HepG2 (cell line): Measurements from ENCODE around the gene C22orf42. TPM values are rescaled to one million over a fixed set of nuclear protein-coding genes. Genes with fewer than 3 reads are reported as not detected.
A peak's percentile ranks its signal among the peaks of the same experiment; 100 is the strongest.

Experiments
- ATAC-seq: fragments of 200-7000 bp; cut with Tn5 transposase; 3 replicates; pipeline ENCODE4 v1.9.1; 2020; ENCODE audit warnings: mild to moderate bottlenecking, moderate library complexity
- BruUV-seq: library from RNA; stranded (reverse); fragments of 400-500 nt; replicated peaks from 2 replicates; lab custom pipeline; 2021; lab: Mats Ljungman, UMichigan
- CTCF ChIA-PET: fragments of 300-600 bp; formaldehyde crosslinking; extraction: SDS; loops from one replicate; lab custom pipeline; 2021; ENCODE audit warnings: low total read pairs, inconsistent platforms, low intra/inter-chr PET ratio; lab: Yijun Ruan, JAX
- POLR2A ChIA-PET: fragments of 350-600 bp; sonication (Branson Sonifier 250); formaldehyde crosslinking; loops from one replicate; lab custom pipeline; 2020; ENCODE audit warnings: antibody characterized with exemption, inconsistent platforms; lab: Yijun Ruan, JAX
- DNase-seq: peaks from one replicate; pipeline ENCODE4 v3.0.0-alpha.2; 2015; ENCODE audit warnings: low spot score
- FAIRE-seq: peaks from 3 replicates; lab custom pipeline; 2011; peaks lifted over from hg19 to GRCh38; lab: Jason Lieb, UNC
- H2AFZ ChIP-seq: one replicate; pipeline ENCODE4 v1.6.1; 2011; ENCODE audit warnings: low read length, inconsistent platforms
- H3K27ac ChIP-seq: fragments of 300-600 bp; 3 replicates; pipeline ENCODE4 v1.8.0; 2011; ENCODE audit warnings: mixed run types, mild to moderate bottlenecking, mixed read lengths, low read length, inconsistent platforms; ENCODE audit not compliant: insufficient read depth; ENCODE audit errors: extremely low read length
- H3K27me3 ChIP-seq, 2 experiments: fragments of 200-600 bp in 1 of 2; 2 replicates in 1 of 2; 3 replicates in 1 of 2; pipeline versions ENCODE4 v1.6.0 to v1.8.0; 2011; ENCODE audit warnings: low read length in 2 of 2, mild to moderate bottlenecking in 2 of 2, moderate library complexity in 2 of 2, inconsistent platforms in 1 of 2; ENCODE audit not compliant: insufficient read depth in 2 of 2, control insufficient read depth in 1 of 2
- H3K36me3 ChIP-seq, 2 experiments: fragments of 200-600 bp in 1 of 2; replicated peaks in 1 of 2; 2 replicates in 1 of 2; 3 replicates in 1 of 2; pipeline versions ENCODE4 v1.5.1 to v1.8.0; 2011; ENCODE audit warnings: low read length in 2 of 2, inconsistent platforms in 1 of 2; ENCODE audit not compliant: insufficient read depth in 2 of 2, control insufficient read depth in 1 of 2
- H3K4me1 ChIP-seq: 2 replicates; pipeline ENCODE4 v1.5.1; 2012; ENCODE audit warnings: low read length, inconsistent platforms; ENCODE audit not compliant: insufficient read depth
- H3K4me2 ChIP-seq: 2 replicates; pipeline ENCODE4 v1.6.0; 2011; ENCODE audit warnings: low read depth, low read length, inconsistent platforms
- H3K4me3 ChIP-seq, 3 experiments: fragments of 200-600 bp in 1 of 3; sonication (generic), shearing (Covaris generic) in 1 of 3; replicated peaks in 1 of 3; 2 replicates each; pipeline ENCODE4 v1.5.1; 2011 to 2016; ENCODE audit warnings: low read length in 3 of 3, inconsistent platforms in 2 of 3, low read depth in 2 of 3, mild to moderate bottlenecking in 2 of 3, control low read depth in 1 of 3, mixed read lengths in 1 of 3; ENCODE audit not compliant: insufficient read depth in 1 of 3
- H3K79me2 ChIP-seq: one replicate; pipeline ENCODE4 v1.6.1; 2011; ENCODE audit warnings: low read length, inconsistent platforms; ENCODE audit not compliant: insufficient read depth
- H3K9ac ChIP-seq: 2 replicates; pipeline ENCODE4 v1.6.0; 2011; ENCODE audit warnings: mild to moderate bottlenecking, low read depth, low read length, inconsistent platforms; ENCODE audit not compliant: insufficient read depth
- H3K9me3 ChIP-seq: 2 replicates; pipeline ENCODE4 v1.5.1; 2012; ENCODE audit warnings: mild to moderate bottlenecking, low read length
- H4K20me1 ChIP-seq: 2 replicates; pipeline ENCODE4 v1.6.0; 2011; ENCODE audit warnings: inconsistent platforms, mild to moderate bottlenecking, low read length, moderate library complexity; ENCODE audit not compliant: insufficient read depth
- CEBPB ChIP-seq: IDR thresholded peaks from 2 replicates; pipeline ENCODE4 v1.6.1; 2011; ENCODE audit warnings: low read depth, low read length, improper control_type of control experiment, borderline replicate concordance
- HDAC2 ChIP-seq: sonication (generic); formaldehyde crosslinking; IDR thresholded peaks from 2 replicates; pipeline ENCODE4 v1.4.0; 2020; ENCODE audit warnings: missing genetic modification reagents
- MTF2 ChIP-seq: sonication (generic); formaldehyde crosslinking; IDR thresholded peaks from 2 replicates; pipeline ENCODE4 v1.5.0; 2020; ENCODE audit warnings: missing genetic modification reagents, borderline replicate concordance
- ZIK1 ChIP-seq: sonication (generic); formaldehyde crosslinking; IDR thresholded peaks from 2 replicates; pipeline ENCODE4 v1.5.0; 2020; ENCODE audit warnings: mild to moderate bottlenecking, low read depth, missing genetic modification reagents, borderline replicate concordance
- ZNF34 ChIP-seq: sonication (generic); formaldehyde crosslinking; IDR thresholded peaks from 2 replicates; pipeline ENCODE4 v1.4.0; 2020; ENCODE audit warnings: mild to moderate bottlenecking, missing genetic modification reagents, borderline replicate concordance
- ZNF670 ChIP-seq: sonication (generic); formaldehyde crosslinking; IDR thresholded peaks from 2 replicates; pipeline ENCODE4 v1.8.0; 2022; ENCODE audit warnings: mild to moderate bottlenecking, missing genetic modification reagents, borderline replicate concordance
- WGBS: methylation state at CpG from one replicate; pipeline ENCODE4 v1.1.6; 2017; ENCODE audit warnings: low lambda C conversion rate; 5-methylcytosine and 5-hydroxymethylcytosine counted together
- in situ Hi-C: cut with HindIII; loops from 2 replicates; pipeline ENCODE4 v1.10.0; 2017; ENCODE audit warnings: low pct_unique_long_range_greater_than_20kb; ENCODE audit not compliant: extremely low pct_ligation_motif_present
- intact Hi-C: fragments of 100-400 bp; cut with micrococcal nuclease; formaldehyde crosslinking; loops from one replicate; pipeline ENCODE4 v1.10.0; 2022; ENCODE audit not compliant: unreplicated experiment
- polyA plus RNA-seq, 8 experiments: library from polyadenylated mRNA; depleted of rRNA in 3 of 8; stranded (reverse) in 7 of 8; unstranded in 1 of 8; fragments of >200 nt; fragmentation: Illumina TruSeq in 4 of 8; extraction: Trizol in 4 of 8; gene quantifications; 2 replicates each; pipeline versions ENCODE4 v1.2.1 to v1.2.3, GENCODE V29; 2011 to 2016; ENCODE audit warnings: low read depth in 4 of 8, missing spikeins in 1 of 8, mixed read lengths in 1 of 8; ENCODE audit not compliant: insufficient read depth in 1 of 8
- total RNA-seq, 5 experiments: library from RNA; depleted of rRNA; stranded (reverse); fragments of >200 nt; fragmentation: Illumina TruSeq; extraction: Trizol; gene quantifications; 2 replicates each; pipeline ENCODE4 v1.2.3, GENCODE V29; 2016; ENCODE audit warnings: low read depth in 1 of 5

Gene C22orf42
- total and polyA plus RNA-seq, 2 of the 13 experiments (the other 11 are each of a cell fraction or from before 2014, with no cell fraction given): not detected

DNA sequence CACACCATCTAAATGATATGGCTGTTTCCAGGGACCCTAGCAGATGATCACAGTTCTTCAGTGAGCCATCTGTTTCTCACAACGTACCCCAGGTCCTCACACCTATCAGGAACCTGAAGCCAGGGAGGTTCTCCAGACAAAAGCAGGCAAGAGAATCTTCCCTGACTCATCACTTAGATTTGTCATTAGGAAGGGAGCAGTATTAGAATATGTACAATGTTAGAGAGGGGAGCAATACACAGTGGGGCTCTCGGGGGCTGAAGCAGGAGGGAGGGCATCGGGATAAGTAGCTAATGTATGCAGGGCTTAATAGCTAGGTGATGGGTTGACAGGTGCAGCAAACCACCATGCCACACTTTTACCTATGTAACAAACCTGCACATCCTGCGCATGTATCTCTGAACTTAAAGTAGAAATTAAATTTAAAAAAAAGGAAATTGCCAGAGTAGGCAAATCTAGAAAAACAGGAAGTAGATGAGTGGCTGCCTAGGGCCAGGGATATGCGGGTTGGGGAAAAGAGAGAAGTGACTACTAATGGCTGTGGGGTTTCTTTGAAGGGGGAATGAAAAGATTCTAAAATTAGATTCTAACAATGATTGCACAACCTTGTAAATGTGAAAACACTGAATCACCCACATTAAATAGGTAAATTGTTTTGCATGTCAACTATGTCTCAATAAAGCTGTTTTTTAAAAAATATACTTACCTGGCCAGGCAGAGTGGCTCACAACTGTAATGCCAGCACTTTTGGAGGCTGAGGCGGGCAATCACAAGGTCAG is 14.4 kb downstream of the C22orf42 start:
- H3K4me2 ChIP-seq: no peak overlapping the region
- H2AFZ ChIP-seq: no peak overlapping the region
- no peak overlapping the region for H3K9ac ChIP-seq
- intact Hi-C loops (no loop called here), in situ Hi-C loops (no loop called here)
- H3K4me1 ChIP-seq: no peaks in the 10 kb centered on the region
- ATAC-seq (no peak), FAIRE-seq (no peak), DNase-seq (no peak)
- no peaks in the 10 kb centered on the region for H4K20me1 ChIP-seq
- WGBS: 31% methylated on average over 6 of the region's 6 CpGs
- H3K9me3 ChIP-seq: no peaks in the 10 kb centered on the region
- no peaks in the 10 kb centered on the region for H3K79me2 ChIP-seq
- CTCF ChIA-PET: no interaction called here
- 0 out of 5 replicates have a peak, but pooled peaks cover 0 to 2% of the 10 kb centered on the region in 2 experiments for H3K27me3 ChIP-seq
- H3K4me3 ChIP-seq: no peak overlapping the region
- TF ChIP-seq CEBPB (0 out of 2 replicates have a peak, but pooled peaks have one; percentile 32), ZNF34 (CRISPR knock-in tag) (no peak)
- TF ChIP-seq, all 625 proteins: peak for 1
- no TSS peak for BruUV-seq
- Histone ChIP-seq H3K27ac (no peak overlapping the region), H3K36me3 (no peaks in the 10 kb centered on the region)
- POLR2A ChIA-PET: no interaction called here

DNA sequence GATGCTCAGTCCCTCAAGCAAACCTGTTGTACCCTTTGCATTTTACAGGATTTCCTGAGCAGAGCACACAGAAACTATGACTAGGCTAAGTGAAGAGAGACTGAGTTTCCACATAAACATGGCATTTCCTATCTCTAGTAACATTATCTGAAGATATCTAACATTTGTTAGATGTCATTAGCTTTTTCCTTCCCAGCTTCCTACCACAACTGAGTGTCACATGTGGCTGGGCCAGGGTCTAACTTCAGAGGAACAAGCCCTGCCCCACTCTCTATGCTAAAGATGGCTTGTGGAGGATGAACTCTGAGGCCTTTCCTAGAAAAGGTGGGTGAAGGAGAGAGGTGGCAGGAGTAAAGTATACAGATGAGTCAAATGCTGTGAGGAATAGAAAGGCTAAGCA is 16.5 kb downstream of the C22orf42 start:
- POLR2A ChIA-PET: no interaction called here
- H3K4me3 ChIP-seq: no peak overlapping the region
- BruUV-seq: no TSS peak
- peaks cover 5% of the 10 kb centered on the region; the same call in 1 of the 2 replicates for H3K4me1 ChIP-seq
- CTCF ChIA-PET: no interaction called here
- in situ Hi-C loops: no loop called here
- ATAC-seq (no peak), FAIRE-seq (no peak), DNase-seq (no peak)
- TF ChIP-seq MTF2 (CRISPR knock-in tag): no peak
- TF ChIP-seq HDAC2 (CRISPR knock-in tag): no peak
- no peak for TF ChIP-seq ZNF670
- no peak for TF ChIP-seq ZIK1 (CRISPR knock-in tag)
- H3K4me2 ChIP-seq: no peak overlapping the region
- H4K20me1 ChIP-seq: no peaks in the 10 kb centered on the region
- peaks cover 0 to 2% of the 10 kb centered on the region in 2 experiments; a peak in 1 of 5 replicates for H3K27me3 ChIP-seq
- H2AFZ ChIP-seq: no peak overlapping the region
- intact Hi-C loops: no loop called here
- H3K36me3 ChIP-seq: no peaks in the 10 kb centered on the region
- no peaks in the 10 kb centered on the region for H3K9me3 ChIP-seq
- no peak overlapping the region for H3K9ac ChIP-seq
- no peak overlapping the region for H3K27ac ChIP-seq
- no peaks in the 10 kb centered on the region for H3K79me2 ChIP-seq
